HepG2 (cell line): ENCODE results near the gene CCL23. TPM values are rescaled to one million over a fixed set of nuclear protein-coding genes. Genes with fewer than 3 reads are reported as not detected.

Experiments used
- ATAC-seq: fragments of 200-7000 bp; cut with Tn5 transposase; 3 replicates; pipeline ENCODE4 v1.9.1; 2020; ENCODE audit warnings: mild to moderate bottlenecking, moderate library complexity
- BruUV-seq: library from RNA; stranded (reverse); fragments of 400-500 nt; replicated peaks from 2 replicates; lab custom pipeline; 2021; lab: Mats Ljungman, UMichigan
- CTCF ChIA-PET: fragments of 300-600 bp; formaldehyde crosslinking; extraction: SDS; loops from one replicate; lab custom pipeline; 2021; ENCODE audit warnings: low total read pairs, inconsistent platforms, low intra/inter-chr PET ratio; lab: Yijun Ruan, JAX
- POLR2A ChIA-PET: fragments of 350-600 bp; sonication (Branson Sonifier 250); formaldehyde crosslinking; loops from one replicate; lab custom pipeline; 2020; ENCODE audit warnings: antibody characterized with exemption, inconsistent platforms; lab: Yijun Ruan, JAX
- DNase-seq: peaks from one replicate; pipeline ENCODE4 v3.0.0-alpha.2; 2015; ENCODE audit warnings: low spot score
- FAIRE-seq: peaks from 3 replicates; lab custom pipeline; 2011; peaks lifted over from hg19 to GRCh38; lab: Jason Lieb, UNC
- H2AFZ ChIP-seq: one replicate; pipeline ENCODE4 v1.6.1; 2011; ENCODE audit warnings: low read length, inconsistent platforms
- H3K27ac ChIP-seq: fragments of 300-600 bp; 3 replicates; pipeline ENCODE4 v1.8.0; 2011; ENCODE audit warnings: mixed run types, mild to moderate bottlenecking, mixed read lengths, low read length, inconsistent platforms; ENCODE audit not compliant: insufficient read depth; ENCODE audit errors: extremely low read length
- H3K27me3 ChIP-seq, 2 experiments: fragments of 200-600 bp in 1 of 2; 2 replicates in 1 of 2; 3 replicates in 1 of 2; pipeline versions ENCODE4 v1.6.0 to v1.8.0; 2011; ENCODE audit warnings: low read length in 2 of 2, mild to moderate bottlenecking in 2 of 2, moderate library complexity in 2 of 2, inconsistent platforms in 1 of 2; ENCODE audit not compliant: insufficient read depth in 2 of 2, control insufficient read depth in 1 of 2
- H3K36me3 ChIP-seq, 2 experiments: fragments of 200-600 bp in 1 of 2; replicated peaks in 1 of 2; 2 replicates in 1 of 2; 3 replicates in 1 of 2; pipeline versions ENCODE4 v1.5.1 to v1.8.0; 2011; ENCODE audit warnings: low read length in 2 of 2, inconsistent platforms in 1 of 2; ENCODE audit not compliant: insufficient read depth in 2 of 2, control insufficient read depth in 1 of 2
- H3K4me1 ChIP-seq: 2 replicates; pipeline ENCODE4 v1.5.1; 2012; ENCODE audit warnings: low read length, inconsistent platforms; ENCODE audit not compliant: insufficient read depth
- H3K4me2 ChIP-seq: 2 replicates; pipeline ENCODE4 v1.6.0; 2011; ENCODE audit warnings: low read depth, low read length, inconsistent platforms
- H3K4me3 ChIP-seq, 3 experiments: fragments of 200-600 bp in 1 of 3; sonication (generic), shearing (Covaris generic) in 1 of 3; replicated peaks in 1 of 3; 2 replicates each; pipeline ENCODE4 v1.5.1; 2011 to 2016; ENCODE audit warnings: low read length in 3 of 3, inconsistent platforms in 2 of 3, low read depth in 2 of 3, mild to moderate bottlenecking in 2 of 3, control low read depth in 1 of 3, mixed read lengths in 1 of 3; ENCODE audit not compliant: insufficient read depth in 1 of 3
- H3K79me2 ChIP-seq: one replicate; pipeline ENCODE4 v1.6.1; 2011; ENCODE audit warnings: low read length, inconsistent platforms; ENCODE audit not compliant: insufficient read depth
- H3K9ac ChIP-seq: 2 replicates; pipeline ENCODE4 v1.6.0; 2011; ENCODE audit warnings: mild to moderate bottlenecking, low read depth, low read length, inconsistent platforms; ENCODE audit not compliant: insufficient read depth
- H3K9me3 ChIP-seq: 2 replicates; pipeline ENCODE4 v1.5.1; 2012; ENCODE audit warnings: mild to moderate bottlenecking, low read length
- H4K20me1 ChIP-seq: 2 replicates; pipeline ENCODE4 v1.6.0; 2011; ENCODE audit warnings: inconsistent platforms, mild to moderate bottlenecking, low read length, moderate library complexity; ENCODE audit not compliant: insufficient read depth
- MAFF ChIP-seq: IDR thresholded peaks from 2 replicates; pipeline ENCODE4 v1.6.1; 2011; ENCODE audit warnings: low read depth, low read length, improper control_type of control experiment
- MAFK ChIP-seq, 2 experiments: IDR thresholded peaks in 1 of 2; conservative IDR thresholded peaks in 1 of 2; 2 replicates each; pipeline ENCODE4 v1.6.1; 2011; ENCODE audit warnings: improper control_type of control experiment in 2 of 2, low read length in 2 of 2
- WGBS: methylation state at CpG from one replicate; pipeline ENCODE4 v1.1.6; 2017; ENCODE audit warnings: low lambda C conversion rate; 5-methylcytosine and 5-hydroxymethylcytosine counted together
- in situ Hi-C: cut with HindIII; loops from 2 replicates; pipeline ENCODE4 v1.10.0; 2017; ENCODE audit warnings: low pct_unique_long_range_greater_than_20kb; ENCODE audit not compliant: extremely low pct_ligation_motif_present
- intact Hi-C: fragments of 100-400 bp; cut with micrococcal nuclease; formaldehyde crosslinking; loops from one replicate; pipeline ENCODE4 v1.10.0; 2022; ENCODE audit not compliant: unreplicated experiment
- polyA plus RNA-seq, 8 experiments: library from polyadenylated mRNA; depleted of rRNA in 3 of 8; stranded (reverse) in 7 of 8; unstranded in 1 of 8; fragments of >200 nt; fragmentation: Illumina TruSeq in 4 of 8; extraction: Trizol in 4 of 8; gene quantifications; 2 replicates each; pipeline versions ENCODE4 v1.2.1 to v1.2.3, GENCODE V29; 2011 to 2016; ENCODE audit warnings: low read depth in 4 of 8, missing spikeins in 1 of 8, mixed read lengths in 1 of 8; ENCODE audit not compliant: insufficient read depth in 1 of 8
- total RNA-seq, 5 experiments: library from RNA; depleted of rRNA; stranded (reverse); fragments of >200 nt; fragmentation: Illumina TruSeq; extraction: Trizol; gene quantifications; 2 replicates each; pipeline ENCODE4 v1.2.3, GENCODE V29; 2016; ENCODE audit warnings: low read depth in 1 of 5
- TF ChIP-seq, protein P1 (sequence below): sonication (generic); formaldehyde crosslinking; IDR thresholded peaks from 2 replicates; pipeline ENCODE4 v1.5.0; 2020; ENCODE audit warnings: mild to moderate bottlenecking, missing genetic modification reagents

The CCL23 gene
- total and polyA plus RNA-seq, 2 of the 13 experiments (the other 11 are each of a cell fraction or from before 2014, with no cell fraction given), result not detected

DNA sequence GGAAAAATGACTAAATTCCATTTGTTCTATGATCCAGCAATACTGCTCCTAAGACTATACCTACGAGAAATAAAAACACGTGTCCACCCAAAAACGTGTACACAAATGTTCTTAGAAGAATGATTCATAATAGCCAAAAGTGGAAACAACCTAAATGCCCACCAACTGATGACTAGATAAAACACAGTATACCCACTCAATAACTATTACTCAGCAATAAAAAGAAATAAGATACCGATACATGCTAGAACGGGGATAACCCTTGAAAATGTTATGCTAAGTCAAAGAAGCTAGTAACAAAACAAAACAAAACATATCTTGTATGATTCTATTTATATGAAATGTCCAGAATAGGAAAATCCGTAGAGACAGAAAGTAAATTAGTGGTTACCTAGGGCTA is 54.1 kb downstream of the CCL23 start:
- Histone ChIP-seq H3K9ac (no peak overlapping the region), H3K4me2 (no peak overlapping the region), H3K27me3 (no peaks in the 10 kb centered on the region; a peak in 1 of 5 replicates), H3K36me3 (no peaks in the 10 kb centered on the region), H2AFZ (no peak overlapping the region), H3K4me1 (peaks cover 8% of the 10 kb centered on the region), H4K20me1 (no peaks in the 10 kb centered on the region), H3K9me3 (no peaks in the 10 kb centered on the region), H3K79me2 (no peaks in the 10 kb centered on the region), H3K4me3 (no peak overlapping the region), H3K27ac (no peak overlapping the region)
- intact Hi-C loops, result no loop called here
- ATAC-seq (no peak), DNase-seq (no peak), FAIRE-seq (no peak)
- in situ Hi-C loops, result loop anchor here (25.0 kb wide), 1 partner anchor 524 kb away; the partner anchor contains the start of gene ZNHIT3
- ChIA-PET POLR2A (no interaction called here), CTCF (no interaction called here)
- 35% methylated on average over 6 of the region's 6 CpGs for WGBS
- BruUV-seq, result no TSS peak
- TF ChIP-seq, protein P1, sequence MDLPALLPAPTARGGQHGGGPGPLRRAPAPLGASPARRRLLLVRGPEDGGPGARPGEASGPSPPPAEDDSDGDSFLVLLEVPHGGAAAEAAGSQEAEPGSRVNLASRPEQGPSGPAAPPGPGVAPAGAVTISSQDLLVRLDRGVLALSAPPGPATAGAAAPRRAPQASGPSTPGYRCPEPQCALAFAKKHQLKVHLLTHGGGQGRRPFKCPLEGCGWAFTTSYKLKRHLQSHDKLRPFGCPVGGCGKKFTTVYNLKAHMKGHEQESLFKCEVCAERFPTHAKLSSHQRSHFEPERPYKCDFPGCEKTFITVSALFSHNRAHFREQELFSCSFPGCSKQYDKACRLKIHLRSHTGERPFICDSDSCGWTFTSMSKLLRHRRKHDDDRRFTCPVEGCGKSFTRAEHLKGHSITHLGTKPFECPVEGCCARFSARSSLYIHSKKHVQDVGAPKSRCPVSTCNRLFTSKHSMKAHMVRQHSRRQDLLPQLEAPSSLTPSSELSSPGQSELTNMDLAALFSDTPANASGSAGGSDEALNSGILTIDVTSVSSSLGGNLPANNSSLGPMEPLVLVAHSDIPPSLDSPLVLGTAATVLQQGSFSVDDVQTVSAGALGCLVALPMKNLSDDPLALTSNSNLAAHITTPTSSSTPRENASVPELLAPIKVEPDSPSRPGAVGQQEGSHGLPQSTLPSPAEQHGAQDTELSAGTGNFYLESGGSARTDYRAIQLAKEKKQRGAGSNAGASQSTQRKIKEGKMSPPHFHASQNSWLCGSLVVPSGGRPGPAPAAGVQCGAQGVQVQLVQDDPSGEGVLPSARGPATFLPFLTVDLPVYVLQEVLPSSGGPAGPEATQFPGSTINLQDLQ (CRISPR knock-in tag), result no peak
- TF ChIP-seq MAFK (conservative IDR thresholded peaks at IDR 0.05 in 1 of 2, IDR thresholded peaks at IDR 0.05 in 1 of 2; ENCODE audit: low read length in 2 of 2) (peak; percentile 18 to 64; a peak in 2 of 4 replicates), MAFF (0 out of 2 replicates have a peak, but pooled peaks have one; percentile 37)

Other genes starting within 250 kb of the CCL23 start
- not detected in 2 replicates for gene MMP28, start 222.3 kb downstream of the CCL23 start, total RNA-seq (2016; rRNA removed; fragmentation: Illumina TruSeq; extraction: Trizol)
- gene MMP28, start 222.3 kb downstream of the CCL23 start, polyA plus RNA-seq (2011; rRNA removed), result not detected in 2 replicates
- gene TAF15, start 208.5 kb downstream of the CCL23 start, total RNA-seq (2016; rRNA removed; fragmentation: Illumina TruSeq; extraction: Trizol), result 26.5 and 49.9 TPM in 2 replicates
- 25.2 and 29.3 TPM in 2 replicates for gene TAF15, start 208.5 kb downstream of the CCL23 start, polyA plus RNA-seq (2011; rRNA removed)
- gene HEATR9, start 149.1 kb downstream of the CCL23 start, total RNA-seq (2016; rRNA removed; fragmentation: Illumina TruSeq; extraction: Trizol), result not detected in 2 replicates
- gene HEATR9, start 149.1 kb downstream of the CCL23 start, polyA plus RNA-seq (2011; rRNA removed), result not detected in 2 replicates
- 0.13 TPM in 1 of 2 replicates, not detected in the other for gene CCL5, start 137.6 kb downstream of the CCL23 start, total RNA-seq (2016; rRNA removed; fragmentation: Illumina TruSeq; extraction: Trizol)
- 0.25 and 0.29 TPM in 2 replicates for gene CCL5, start 137.6 kb downstream of the CCL23 start, polyA plus RNA-seq (2011; rRNA removed)
- 0.40 TPM in 1 of 2 replicates, not detected in the other for gene RDM1, start 87.2 kb downstream of the CCL23 start, total RNA-seq (2016; rRNA removed; fragmentation: Illumina TruSeq; extraction: Trizol)
- gene RDM1, start 87.2 kb downstream of the CCL23 start, polyA plus RNA-seq (2011; rRNA removed), result 0.14 and 0.28 TPM in 2 replicates
- not detected in 2 replicates for gene LYZL6, start 74.3 kb downstream of the CCL23 start, total RNA-seq (2016; rRNA removed; fragmentation: Illumina TruSeq; extraction: Trizol)
- not detected in 2 replicates for gene LYZL6, start 74.3 kb downstream of the CCL23 start, polyA plus RNA-seq (2011; rRNA removed)
- gene CCL16, start 36.5 kb downstream of the CCL23 start, total RNA-seq (2016; rRNA removed; fragmentation: Illumina TruSeq; extraction: Trizol), result 0.51 and 2.0 TPM in 2 replicates
- gene CCL16, start 36.5 kb downstream of the CCL23 start, polyA plus RNA-seq (2011; rRNA removed), result 14.7 and 17.7 TPM in 2 replicates
- 1.1 and 1.3 TPM in 2 replicates for gene CCL14, start 31.2 kb downstream of the CCL23 start, total RNA-seq (2016; rRNA removed; fragmentation: Illumina TruSeq; extraction: Trizol)
- gene CCL14, start 31.2 kb downstream of the CCL23 start, polyA plus RNA-seq (2011; rRNA removed), result 0.86 and 1.7 TPM in 2 replicates
- 23.2 and 29.2 TPM in 2 replicates for gene CCL15, start 16.4 kb downstream of the CCL23 start, total RNA-seq (2016; rRNA removed; fragmentation: Illumina TruSeq; extraction: Trizol)
- 37.4 and 45.9 TPM in 2 replicates for gene CCL15, start 16.4 kb downstream of the CCL23 start, polyA plus RNA-seq (2011; rRNA removed)
- not detected in 2 replicates for gene CCL18, start 46.3 kb upstream of the CCL23 start, total RNA-seq (2016; rRNA removed; fragmentation: Illumina TruSeq; extraction: Trizol)
- not detected in 2 replicates for gene CCL18, start 46.3 kb upstream of the CCL23 start, polyA plus RNA-seq (2011; rRNA removed)
- gene CCL3, start 72.2 kb upstream of the CCL23 start, total RNA-seq (2016; rRNA removed; fragmentation: Illumina TruSeq; extraction: Trizol), result not detected in 2 replicates
- gene CCL3, start 72.2 kb upstream of the CCL23 start, polyA plus RNA-seq (2011; rRNA removed), result not detected in 2 replicates
- not detected in 2 replicates for gene CCL4, start 85.9 kb upstream of the CCL23 start, total RNA-seq (2016; rRNA removed; fragmentation: Illumina TruSeq; extraction: Trizol)
- gene CCL4, start 85.9 kb upstream of the CCL23 start, polyA plus RNA-seq (2011; rRNA removed), result not detected in 2 replicates
- 1.8 TPM in 1 of 2 replicates, not detected in the other for gene TBC1D3B, start 158.7 kb upstream of the CCL23 start, total RNA-seq (2016; rRNA removed; fragmentation: Illumina TruSeq; extraction: Trizol)
- gene TBC1D3B, start 158.7 kb upstream of the CCL23 start, polyA plus RNA-seq (2011; rRNA removed), result 1.1 and 2.1 TPM in 2 replicates
- gene CCL3L1, start 178.8 kb upstream of the CCL23 start, total RNA-seq (2016; rRNA removed; fragmentation: Illumina TruSeq; extraction: Trizol), result not detected in 2 replicates
- not detected in 2 replicates for gene CCL3L1, start 178.8 kb upstream of the CCL23 start, polyA plus RNA-seq (2011; rRNA removed)
- gene CCL4L2, start 193.1 kb upstream of the CCL23 start, total RNA-seq (2016; rRNA removed; fragmentation: Illumina TruSeq; extraction: Trizol), result not detected in 2 replicates
- gene CCL4L2, start 193.1 kb upstream of the CCL23 start, polyA plus RNA-seq (2011; rRNA removed), result not detected in 2 replicates
- 0.15 TPM in 1 of 2 replicates, not detected in the other for gene TBC1D3I, start 246.6 kb upstream of the CCL23 start, total RNA-seq (2016; rRNA removed; fragmentation: Illumina TruSeq; extraction: Trizol)
- gene TBC1D3I, start 246.6 kb upstream of the CCL23 start, polyA plus RNA-seq (2011; rRNA removed), result 0.30 and 0.53 TPM in 2 replicates